Kidney epithelial cell (primary cell): ENCODE results near the gene CNTNAP2. TPM values are rescaled to one million over a fixed set of nuclear protein-coding genes. Genes with fewer than 3 reads are reported as not detected.
"Not testable (repeated sequence)": the region's sequence is repeated elsewhere in the genome, so short reads cannot be mapped to it uniquely, and the experiment has no call there.

Experiments
- DNase-seq: peaks from one replicate; pipeline ENCODE4 v3.0.0-alpha.2; 2010; ENCODE audit warnings: low read depth
- H3K27me3 ChIP-seq: 2 replicates; pipeline ENCODE4 v1.6.0; 2011; ENCODE audit warnings: low read length; ENCODE audit not compliant: control insufficient read depth, insufficient read depth
- H3K36me3 ChIP-seq: 2 replicates; pipeline ENCODE4 v1.5.1; 2011; ENCODE audit warnings: low read length; ENCODE audit not compliant: control insufficient read depth, insufficient read depth
- H3K4me3 ChIP-seq: 2 replicates; pipeline ENCODE4 v1.5.1; 2011; ENCODE audit warnings: low read depth, mild to moderate bottlenecking, control low read depth, low read length
- CTCF ChIP-seq: IDR thresholded peaks from 2 replicates; pipeline ENCODE4 v1.5.1; 2011; ENCODE audit warnings: mild to moderate bottlenecking, moderate library complexity, low read length, control low read depth, inconsistent platforms; ENCODE audit not compliant: insufficient read depth, poor library complexity, severe bottlenecking
- total RNA-seq: library from RNA; depleted of rRNA; stranded (reverse); fragments of >200 nt; gene quantifications from 2 replicates; pipeline ENCODE4 v1.2.3, GENCODE V29; 2015

The CNTNAP2 gene
- total RNA-seq, 1 donor from 2014 or later: 14.0 TPM

DNA sequence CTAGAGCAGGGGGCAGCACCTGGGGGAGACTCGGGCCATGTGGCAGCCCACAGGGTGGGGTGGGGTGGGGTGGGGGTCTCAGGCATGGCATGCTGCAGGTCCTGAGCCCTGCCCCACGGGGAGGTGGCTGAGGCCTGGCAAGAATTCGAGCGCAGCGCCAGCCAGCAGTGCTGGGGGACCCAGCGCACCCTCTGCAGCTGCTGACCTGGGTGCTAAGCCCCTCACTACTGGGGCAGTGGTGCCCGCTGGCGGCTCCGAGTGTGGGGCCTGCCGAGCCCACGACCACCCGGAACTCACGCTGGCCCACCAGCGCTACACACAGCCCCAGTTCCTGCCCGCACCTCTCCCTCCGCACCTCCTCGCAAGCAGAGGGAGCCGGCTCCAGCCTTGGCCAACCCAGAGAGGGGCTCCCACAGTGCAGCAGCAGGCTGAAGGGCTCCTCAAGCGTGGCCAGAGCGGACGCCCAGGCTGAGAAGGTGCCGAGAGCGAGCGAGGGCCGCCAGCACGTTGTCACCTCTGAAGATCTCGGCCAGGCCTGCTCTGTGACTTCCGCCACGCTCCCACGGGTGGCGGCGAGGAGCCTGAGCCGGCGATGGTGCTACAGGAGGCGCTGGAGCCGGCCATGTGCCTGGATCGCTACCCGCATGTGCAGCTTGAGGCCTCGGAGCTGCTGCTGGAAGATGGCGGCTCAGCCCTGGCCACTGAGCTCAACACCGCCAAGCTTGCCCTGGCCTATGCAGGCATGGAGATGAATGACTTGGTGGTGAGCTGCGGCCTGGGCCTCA is 2328.9 kb downstream of the CNTNAP2 start:
- Histone ChIP-seq H3K4me3 (no peak overlapping the region), H3K36me3 (no peaks in the 10 kb centered on the region), H3K27me3 (no peaks in the 10 kb centered on the region)
- no peak for TF ChIP-seq CTCF
- no peak for DNase-seq

- TF ChIP-seq CTCF: no peak
- no peaks in the 10 kb centered on the region for H3K27me3 ChIP-seq
- no peak for DNase-seq
- no peaks in the 10 kb centered on the region for H3K36me3 ChIP-seq
- no peak overlapping the region for H3K4me3 ChIP-seq
Observed at GRCh38 chr7:148447221-148447849, 2330.7 kb downstream of the CNTNAP2 start.

GRCh38 chr7:148451526-148451925 is 2334.9 kb downstream of the CNTNAP2 start:
- H3K36me3 ChIP-seq, H3K4me3 ChIP-seq, H3K27me3 ChIP-seq, DNase-seq: not testable (repeated sequence)

DNA sequence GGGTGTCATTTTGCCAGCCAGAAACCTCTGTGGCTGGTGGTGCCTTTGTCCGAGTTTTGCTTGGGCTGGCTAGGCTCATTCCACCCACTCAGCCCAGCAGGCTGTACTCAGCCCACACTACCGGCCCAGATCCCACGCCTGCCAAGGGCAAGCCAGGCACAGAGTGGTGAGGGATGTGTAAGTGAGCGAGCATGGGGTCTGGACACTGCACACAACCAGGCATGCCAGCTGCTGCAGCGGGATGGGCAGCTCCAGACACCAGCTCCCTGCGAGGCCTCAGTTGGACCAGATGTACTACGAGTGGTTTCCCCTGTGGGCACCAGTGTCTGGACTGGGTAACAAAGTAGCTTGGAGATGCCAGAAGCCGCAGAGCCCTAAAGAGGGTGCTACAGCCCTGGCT is 2339.8 kb downstream of the CNTNAP2 start:
- no peaks in the 10 kb centered on the region for H3K36me3 ChIP-seq
- no peak for DNase-seq
- H3K27me3 ChIP-seq: no peaks in the 10 kb centered on the region
- H3K4me3 ChIP-seq: no peak overlapping the region
- TF ChIP-seq CTCF: no peak

DNA sequence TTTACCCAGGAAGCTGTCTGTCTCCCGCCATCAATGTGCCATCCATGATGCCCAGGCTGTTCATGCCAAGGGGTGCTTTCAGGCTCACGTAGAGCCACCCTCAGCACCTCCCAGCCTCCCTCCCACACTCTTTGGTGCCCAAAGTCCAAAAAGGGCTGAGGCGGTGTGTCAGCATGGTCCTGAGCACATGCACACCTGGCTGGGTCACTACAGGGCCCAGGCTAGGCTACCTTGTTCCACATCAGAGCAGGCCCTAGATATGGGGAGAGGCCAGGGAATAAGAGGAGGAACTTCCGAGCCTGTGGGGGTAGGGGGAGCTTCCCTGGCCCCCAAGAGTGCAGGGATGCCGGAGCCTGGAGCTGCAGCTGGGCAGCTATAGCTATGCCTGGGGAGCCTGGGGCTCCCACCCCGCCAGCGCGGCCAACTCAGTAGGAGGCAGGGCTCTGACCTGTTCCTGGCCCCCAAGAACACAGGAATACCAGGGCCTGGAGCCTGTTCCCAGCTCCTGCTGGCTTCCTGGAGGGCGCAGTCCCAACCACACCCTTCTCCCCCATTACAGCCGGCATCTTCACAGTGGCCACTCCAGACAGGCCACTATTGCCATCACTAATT is 2340.8 kb downstream of the CNTNAP2 start:
- no peak for TF ChIP-seq CTCF
- H3K36me3 ChIP-seq: no peaks in the 10 kb centered on the region
- no peak overlapping the region for H3K4me3 ChIP-seq
- H3K27me3 ChIP-seq: no peaks in the 10 kb centered on the region
- no peak for DNase-seq

DNA sequence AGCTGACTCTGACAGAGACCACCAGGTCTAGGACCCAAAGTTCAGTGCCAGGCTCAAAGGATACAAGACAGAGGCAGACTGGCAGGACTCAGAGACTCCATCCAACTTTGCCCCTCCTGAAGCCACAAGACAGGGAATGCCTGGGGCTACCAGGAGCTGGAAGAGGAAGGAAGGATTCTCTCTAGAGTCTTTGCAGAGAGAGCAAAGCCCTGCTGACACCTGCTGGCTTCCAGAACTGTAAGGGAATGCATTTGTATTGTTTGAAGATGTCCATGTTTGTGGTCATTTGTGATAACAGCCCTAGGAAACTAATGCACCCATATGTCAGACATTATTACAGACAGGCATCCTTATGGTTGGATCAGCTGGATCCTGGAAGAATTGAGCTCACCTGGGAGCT is 2341.7 kb downstream of the CNTNAP2 start:
- H3K27me3 ChIP-seq: no peaks in the 10 kb centered on the region
- no peak for DNase-seq
- H3K36me3 ChIP-seq: no peaks in the 10 kb centered on the region
- TF ChIP-seq CTCF: no peak
- H3K4me3 ChIP-seq: no peak overlapping the region
